Chondrocyte (in vitro differentiated cells): ENCODE results near the gene SREBF2. TPM values are rescaled to one million over a fixed set of nuclear protein-coding genes. Genes with fewer than 3 reads are reported as not detected.
"Not testable (repeated sequence)": the region's sequence is repeated elsewhere in the genome, so short reads cannot be mapped to it uniquely, and the experiment has no call there.

Source experiments
- DNase-seq: peaks from one replicate; pipeline ENCODE4 v3.0.0; 2021; ENCODE audit warnings: mixed read lengths, low spot score
- H3K27ac Mint-ChIP-seq: one replicate; pipeline ENCODE4 v1.8.0; 2021; ENCODE audit warnings: mild to moderate bottlenecking, moderate library complexity, mixed read lengths; ENCODE audit not compliant: unreplicated experiment
- H3K27me3 Mint-ChIP-seq: 2 replicates; pipeline ENCODE4 v1.8.0; 2021; ENCODE audit warnings: low read depth, mixed read lengths
- H3K36me3 Mint-ChIP-seq: 2 replicates; pipeline ENCODE4 v1.8.0; 2021; ENCODE audit warnings: low read depth, mixed read lengths
- H3K4me1 Mint-ChIP-seq: 2 replicates; pipeline ENCODE4 v1.8.0; 2021; ENCODE audit warnings: low read depth, mild to moderate bottlenecking, mixed read lengths
- H3K4me3 Mint-ChIP-seq: one replicate; pipeline ENCODE4 v1.8.0; 2021; ENCODE audit warnings: mild to moderate bottlenecking, moderate library complexity, mixed read lengths; ENCODE audit not compliant: unreplicated experiment
- H3K9me3 Mint-ChIP-seq: 2 replicates; pipeline ENCODE4 v1.8.0; 2021; ENCODE audit warnings: low read depth, mixed read lengths
- CTCF ChIP-seq: fragments of 200-600 bp; sonication (generic); IDR thresholded peaks from 2 replicates; pipeline ENCODE4 v1.5.0; 2021; ENCODE audit warnings: antibody characterized with exemption, mild to moderate bottlenecking, moderate library complexity
- total RNA-seq: library from RNA; stranded (reverse); gene quantifications from 3 replicates; pipeline ENCODE4 v1.2.1, GENCODE V29; 2021

The SREBF2 gene
- total RNA-seq, 1 donor from 2014 or later, result 106 TPM

DNA sequence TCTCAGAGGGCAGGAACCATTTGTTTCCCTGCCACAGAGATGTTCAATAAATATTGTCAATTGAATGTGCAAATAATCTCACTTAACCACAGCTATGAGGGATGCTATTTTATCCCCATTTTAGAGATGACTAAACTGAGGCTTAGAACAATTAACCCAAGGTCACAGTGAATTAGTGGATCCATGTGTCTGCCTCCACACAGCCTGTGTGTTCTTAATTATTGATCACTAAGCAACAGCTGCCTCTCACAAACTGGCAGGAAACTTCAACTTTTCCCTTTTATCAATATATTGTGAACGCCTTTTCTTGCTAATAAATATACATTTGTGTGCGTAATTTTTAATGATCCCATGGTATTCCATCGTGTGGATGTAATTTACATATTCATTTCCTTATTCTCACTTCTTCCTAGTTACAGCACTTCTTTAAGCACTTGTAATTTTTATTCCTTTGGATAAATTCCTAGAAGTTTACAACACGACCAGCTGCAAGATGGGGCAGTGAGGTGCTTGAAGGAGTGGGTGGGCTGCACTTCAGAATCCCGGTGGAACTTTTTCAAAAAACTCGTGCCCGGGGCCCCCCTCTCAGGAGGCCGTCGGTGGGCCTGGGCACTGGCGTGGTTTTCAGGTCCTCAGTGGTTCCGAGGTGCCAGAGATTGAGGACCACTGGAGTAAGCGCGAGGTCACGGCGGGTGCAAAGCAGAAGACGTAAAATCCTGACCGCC, 915 bp upstream of the SREBF2 start:
- peak overlapping the region; percentile 100 for H3K27ac Mint-ChIP-seq
- H3K27me3 Mint-ChIP-seq, result no peaks in the 10 kb centered on the region

DNA sequence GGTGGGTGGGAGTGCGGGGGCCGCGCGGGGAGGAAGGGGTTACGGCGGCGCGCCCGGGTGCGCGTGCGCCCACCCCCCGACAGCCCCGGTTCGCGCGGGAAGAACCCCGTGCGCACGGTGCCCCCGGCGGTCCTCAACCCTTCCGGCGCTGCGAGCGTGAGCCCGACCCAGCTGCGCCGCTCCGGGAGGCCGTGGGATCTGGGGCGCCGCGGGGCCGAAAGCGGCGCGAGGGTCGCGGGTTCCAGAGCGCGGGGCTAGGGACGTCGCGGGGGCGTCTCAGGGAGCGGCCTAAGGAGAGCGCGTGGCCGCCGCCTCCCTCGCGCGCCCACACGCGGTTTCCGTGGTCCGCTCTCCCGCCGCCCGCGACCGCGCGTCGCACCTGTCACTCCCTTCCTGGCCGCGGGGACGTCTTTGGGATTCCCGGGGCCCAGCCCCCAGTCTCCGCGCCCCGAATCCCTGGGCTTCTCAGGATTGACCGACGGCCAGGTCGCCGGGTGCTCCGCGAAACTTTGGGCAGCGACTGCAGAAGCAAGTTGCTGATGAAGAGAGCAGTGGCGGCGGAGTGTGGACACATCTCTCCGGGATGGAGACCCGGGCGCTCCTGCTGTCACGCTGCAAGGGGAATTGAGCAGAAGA, 582 bp downstream of the SREBF2 start:
- Mint-ChIP-seq H3K4me3 (peak overlapping the region; percentile 86), H3K9me3 (no peaks in the 10 kb centered on the region), H3K27ac (peak overlapping the region; percentile 84), H3K27me3 (no peaks in the 10 kb centered on the region), H3K36me3 (peaks cover 16% of the 10 kb centered on the region), H3K4me1 (peaks cover 45% of the 10 kb centered on the region)
- DNase-seq, result peak; percentile 92
- peak; percentile 27 for TF ChIP-seq CTCF

More for the DNA sequence above, 915 bp upstream of the SREBF2 start:
- Mint-ChIP-seq H3K4me3 (peak overlapping the region; percentile 86), H3K4me1 (peaks cover 42% of the 10 kb centered on the region), H3K36me3 (peaks cover 11% of the 10 kb centered on the region), H3K9me3 (no peaks in the 10 kb centered on the region)
- no peak for TF ChIP-seq CTCF
- no peak for DNase-seq

- peak overlapping the region; percentile 86 for H3K4me3 Mint-ChIP-seq
- no peaks in the 10 kb centered on the region for H3K9me3 Mint-ChIP-seq
- H3K36me3 Mint-ChIP-seq, result peaks cover 16% of the 10 kb centered on the region
- no peak for DNase-seq
- no peak for TF ChIP-seq CTCF
- H3K27ac Mint-ChIP-seq, result peak overlapping the region; percentile 84
- no peaks in the 10 kb centered on the region for H3K27me3 Mint-ChIP-seq
- H3K4me1 Mint-ChIP-seq, result peaks cover 51% of the 10 kb centered on the region
These were observed 1.4 kb downstream of the SREBF2 start for GRCh38 chr22:41834005-41834944.

DNA sequence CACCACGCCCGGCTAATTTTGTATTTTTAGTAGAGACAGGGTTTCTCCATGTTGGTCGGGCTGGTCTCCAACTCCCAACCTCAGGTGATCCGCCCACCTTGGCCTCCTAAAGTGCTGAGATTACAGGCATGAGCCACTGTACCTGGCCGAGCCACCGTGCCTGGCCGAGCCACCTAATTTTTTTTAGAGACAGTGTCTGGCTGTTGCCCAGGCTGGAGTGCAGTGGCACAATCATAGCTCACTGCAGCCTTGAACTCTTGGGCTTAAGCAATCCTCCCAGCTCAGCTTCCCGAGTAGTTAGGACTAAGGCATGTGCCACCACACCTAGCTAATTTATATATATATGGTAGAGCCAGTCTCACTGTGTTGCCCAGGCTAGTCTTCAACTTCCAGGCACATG, 2.6 kb downstream of the SREBF2 start:
- peaks cover 59% of the 10 kb centered on the region for H3K4me1 Mint-ChIP-seq
- not testable (repeated sequence) for H3K27me3 Mint-ChIP-seq, H3K4me3 Mint-ChIP-seq, H3K9me3 Mint-ChIP-seq
- peak overlapping the region; percentile 22 for H3K27ac Mint-ChIP-seq
- H3K36me3 Mint-ChIP-seq, result peaks cover 18% of the 10 kb centered on the region
- DNase-seq, result peak; percentile 34

DNA sequence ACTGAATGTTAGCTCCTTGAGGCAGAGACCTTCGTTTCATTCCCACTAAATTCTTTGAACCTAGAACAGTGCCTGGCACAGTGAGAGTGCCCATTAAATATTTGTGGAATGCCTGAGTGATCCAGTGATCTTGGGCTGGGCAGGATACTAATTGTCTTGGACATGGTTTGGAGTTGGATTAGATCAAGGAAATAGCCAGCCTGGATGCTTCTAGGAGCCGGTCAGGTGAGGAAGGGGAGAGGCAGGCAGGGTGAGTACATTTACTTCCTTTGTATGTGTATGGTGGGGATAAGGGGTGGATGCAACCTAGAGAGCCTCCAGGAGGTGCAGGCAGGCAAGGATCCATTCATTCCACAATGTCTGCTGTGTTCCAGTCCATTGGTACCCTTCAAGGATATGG, 3.6 kb downstream of the SREBF2 start:
- Mint-ChIP-seq H3K36me3 (peaks cover 18% of the 10 kb centered on the region), H3K27me3 (no peaks in the 10 kb centered on the region), H3K9me3 (no peaks in the 10 kb centered on the region), H3K27ac (no peak overlapping the region), H3K4me3 (no peak overlapping the region), H3K4me1 (peaks cover 65% of the 10 kb centered on the region)
- DNase-seq, result peak; percentile 8
- TF ChIP-seq CTCF, result no peak
